Epidermal melanocyte (primary cell): ENCODE measurements around the gene FHAD1.
"Not testable (repeated sequence)": the region's sequence is repeated elsewhere in the genome, so short reads cannot be mapped to it uniquely, and the experiment has no call there.

Experiments
- DNase-seq: peaks from one replicate; pipeline ENCODE4 v3.0.0; 2011; ENCODE audit warnings: low spot score; ENCODE audit not compliant: insufficient read length

The FHAD1 gene

GRCh38 chr1:15275921-15276683, 29.1 kb downstream of the FHAD1 start:
- no peak for DNase-seq

- no peak for DNase-seq
These were observed 29.8 kb downstream of the FHAD1 start for GRCh38 chr1:15276691-15277446.

GRCh38 chr1:15277447-15277838, 30.4 kb downstream of the FHAD1 start:
- no peak for DNase-seq

- DNase-seq, result no peak
These were observed 30.9 kb downstream of the FHAD1 start for GRCh38 chr1:15277933-15278332.

GRCh38 chr1:15279576-15280230, 32.7 kb downstream of the FHAD1 start:
- no peak for DNase-seq

- DNase-seq, result no peak
These were observed 33.4 kb downstream of the FHAD1 start for GRCh38 chr1:15280416-15280815.

GRCh38 chr1:15282038-15282437, 35.0 kb downstream of the FHAD1 start:
- no peak for DNase-seq

GRCh38 chr1:15282810-15283474, 35.9 kb downstream of the FHAD1 start:
- no peak for DNase-seq

GRCh38 chr1:15283526-15283925, 36.5 kb downstream of the FHAD1 start:
- DNase-seq, result no peak

- no peak for DNase-seq
These were observed 39.4 kb downstream of the FHAD1 start for GRCh38 chr1:15286452-15286851.

- DNase-seq, result no peak
These were observed 40.3 kb downstream of the FHAD1 start for GRCh38 chr1:15287035-15287979.

- no peak for DNase-seq
These were observed 41.3 kb downstream of the FHAD1 start for GRCh38 chr1:15288173-15288926.

GRCh38 chr1:15289251-15289651, 42.2 kb downstream of the FHAD1 start:
- DNase-seq, result no peak

GRCh38 chr1:15290382-15290781, 43.4 kb downstream of the FHAD1 start:
- DNase-seq, result no peak

GRCh38 chr1:15295696-15296095, 48.7 kb downstream of the FHAD1 start:
- peak; percentile 33 for DNase-seq

- no peak for DNase-seq
These were observed 49.7 kb downstream of the FHAD1 start for GRCh38 chr1:15296585-15297321.

- DNase-seq, result not testable (repeated sequence)
These were observed 51.0 kb downstream of the FHAD1 start for GRCh38 chr1:15297975-15298374.

GRCh38 chr1:15299179-15299578, 52.2 kb downstream of the FHAD1 start:
- DNase-seq, result no peak

- no peak for DNase-seq
These were observed 52.8 kb downstream of the FHAD1 start for GRCh38 chr1:15299806-15300205.
